ENCODE data around the gene ZDHHC14.

ZDHHC14 gene

DNA sequence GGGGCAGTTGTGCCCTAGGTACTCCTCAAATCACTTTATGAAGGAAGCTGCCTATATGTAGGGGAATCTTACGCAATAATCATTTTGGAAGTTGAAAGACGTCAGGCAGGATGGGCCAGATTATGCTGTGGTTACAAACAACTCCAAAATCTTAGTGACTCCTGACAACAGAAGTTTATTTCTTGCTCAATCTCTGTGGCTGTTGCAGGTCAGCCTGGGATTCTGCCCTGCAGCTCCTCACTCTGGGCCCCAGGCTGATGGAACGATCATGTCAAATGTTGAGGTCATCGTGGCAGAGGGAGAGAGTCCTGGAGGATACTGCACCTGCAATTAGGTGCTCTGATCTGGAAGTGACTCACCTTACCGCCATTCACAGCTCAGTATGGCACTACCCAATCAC, 88.4 kb downstream of the ZDHHC14 start:
- DNase-seq = no peak

DNA sequence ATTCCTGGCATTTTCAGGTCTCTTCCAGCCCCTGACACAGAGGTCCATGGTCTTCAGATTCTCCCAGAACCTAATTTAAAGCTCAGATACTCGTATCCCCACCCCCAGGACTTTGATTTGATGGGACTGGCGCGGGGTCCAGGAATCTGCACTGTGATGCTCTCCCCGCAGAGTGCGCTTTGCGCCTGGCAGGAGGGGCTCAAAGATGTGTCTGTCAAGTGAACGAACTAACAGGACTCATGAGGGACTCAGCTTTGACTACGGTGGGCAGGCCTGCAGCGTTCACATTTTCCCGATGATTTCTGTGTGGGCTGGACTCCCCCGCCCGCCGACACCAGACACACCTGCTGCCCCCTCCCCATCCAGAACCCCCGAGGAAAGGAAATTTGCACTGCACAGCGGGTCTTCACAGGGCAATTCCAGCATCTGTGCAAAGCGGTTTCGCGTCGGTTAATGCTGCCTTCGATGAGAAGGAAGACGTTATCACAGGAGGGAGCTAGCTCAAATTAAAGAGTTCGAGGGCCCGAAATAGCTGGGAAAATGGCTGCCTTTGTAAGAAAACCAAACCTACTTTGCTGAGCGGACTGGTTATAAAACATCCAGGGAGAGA, 90.2 kb downstream of the ZDHHC14 start:
- no peak for DNase-seq

DNA sequence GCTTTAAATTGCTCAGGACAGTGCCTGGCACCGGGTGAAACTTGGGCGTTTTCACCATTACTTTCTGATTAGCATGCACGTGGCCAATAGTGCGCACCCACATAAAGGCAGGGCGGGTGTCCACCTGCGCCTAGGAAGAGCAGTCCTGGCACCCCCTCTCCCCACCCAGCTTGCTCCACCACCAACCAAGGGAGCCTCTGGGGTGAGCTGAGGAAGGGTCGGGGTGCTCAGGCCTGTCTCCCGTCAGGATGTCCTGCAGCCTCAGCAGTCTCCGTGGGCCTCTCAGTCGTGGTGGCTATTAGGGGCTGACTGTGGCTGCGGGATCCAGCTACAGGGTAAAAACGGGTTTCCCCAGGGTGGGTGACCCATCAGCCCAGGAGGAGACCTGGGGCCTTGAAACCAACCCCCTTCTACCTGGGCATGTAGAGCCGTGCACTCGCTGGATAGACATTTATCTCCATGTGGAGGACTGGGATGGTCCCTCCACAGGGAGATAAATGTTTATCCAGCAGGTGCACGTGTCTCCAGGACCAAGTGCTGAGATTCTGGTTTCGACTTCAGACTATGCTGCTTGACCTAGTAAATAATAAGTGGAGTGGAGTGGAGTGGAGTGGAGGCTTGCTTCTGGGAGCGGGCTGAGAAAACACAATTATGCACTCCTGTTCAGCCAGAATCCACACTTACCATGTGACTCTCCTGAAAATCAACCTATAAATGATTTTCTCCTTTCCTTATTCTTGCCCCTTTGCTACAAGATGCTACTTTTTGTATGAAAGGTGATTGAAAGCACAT, 91.1 kb downstream of the ZDHHC14 start:
- DNase-seq = no peak

DNA sequence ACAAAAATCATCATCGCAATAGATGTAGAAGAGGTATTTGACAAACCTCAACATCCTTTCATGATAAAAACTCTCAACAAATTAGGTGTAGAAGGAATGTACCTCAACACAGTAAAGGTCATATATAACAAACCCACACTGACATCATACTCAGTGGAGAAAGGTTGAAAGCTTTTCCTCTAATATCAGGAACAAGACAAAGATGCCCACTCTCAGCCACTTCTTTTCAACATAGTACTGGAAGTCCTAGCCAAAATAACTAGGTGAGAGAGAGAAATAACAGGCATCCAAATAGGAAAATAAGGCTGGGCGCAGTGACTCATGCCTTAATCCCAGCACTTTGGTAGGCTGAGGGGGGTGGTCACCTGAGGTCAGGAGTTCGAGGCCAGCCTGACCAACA, 95.8 kb downstream of the ZDHHC14 start:
- no peak for DNase-seq

DNA sequence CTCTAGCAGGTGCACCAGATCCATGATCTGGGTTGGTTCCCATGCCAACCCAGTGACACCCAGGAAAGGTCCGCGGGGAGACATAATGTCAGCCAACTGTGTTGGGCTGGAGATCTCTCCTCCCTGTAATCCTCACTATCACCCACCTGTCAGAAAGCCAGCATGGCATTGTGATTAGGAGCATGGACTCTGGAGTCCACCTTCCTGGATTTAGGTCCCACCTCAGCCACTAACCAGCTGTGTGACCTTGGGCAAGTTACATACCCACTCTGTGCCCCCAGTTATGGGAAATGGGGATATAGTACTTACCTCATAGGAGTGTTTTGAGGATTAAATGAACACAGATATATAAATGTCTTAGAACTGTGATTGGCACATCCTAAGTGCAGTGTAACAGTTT, 97.9 kb downstream of the ZDHHC14 start:
- no peak for DNase-seq

DNA sequence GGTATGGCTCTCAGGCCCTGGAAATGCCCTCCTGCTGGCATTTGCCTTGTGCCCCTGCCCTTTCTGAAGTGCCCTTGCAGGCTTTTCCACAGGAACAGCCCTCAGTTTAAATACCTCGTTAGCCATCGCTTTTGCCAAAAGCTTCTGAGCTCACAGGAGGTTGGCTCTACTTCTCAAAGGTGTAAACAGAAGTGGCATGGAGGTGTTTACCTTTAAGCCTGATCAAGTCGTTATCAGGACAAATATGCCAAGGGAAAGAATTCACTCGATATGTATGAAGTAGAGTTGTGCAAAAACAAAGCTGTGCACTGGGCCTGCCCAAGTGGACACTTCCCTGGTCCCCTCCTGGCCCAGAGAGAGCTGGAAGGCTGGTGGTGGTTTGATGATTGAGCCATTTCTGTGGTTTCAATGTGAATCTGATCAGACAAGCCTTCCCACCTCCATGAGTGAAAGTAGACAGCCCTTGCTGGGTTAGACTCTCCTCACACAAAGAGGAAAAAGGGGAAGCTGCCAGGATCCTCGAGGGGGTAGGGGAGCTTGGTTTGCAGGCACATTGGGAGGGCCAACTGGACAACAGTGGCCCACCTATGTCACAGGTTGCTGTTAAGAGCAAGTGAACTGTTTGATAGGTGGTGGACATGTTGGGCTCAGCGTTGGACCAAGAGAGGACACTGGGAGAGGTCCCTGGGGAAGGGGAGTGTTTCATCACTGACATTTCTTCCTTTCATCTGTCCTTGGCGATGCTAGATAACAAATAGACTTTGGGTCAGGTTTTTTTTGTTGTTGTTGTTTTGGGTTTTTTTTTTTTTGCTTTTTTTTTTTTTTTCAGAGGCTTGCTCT, 98.7 kb downstream of the ZDHHC14 start:
- DNase-seq = no peak

DNA sequence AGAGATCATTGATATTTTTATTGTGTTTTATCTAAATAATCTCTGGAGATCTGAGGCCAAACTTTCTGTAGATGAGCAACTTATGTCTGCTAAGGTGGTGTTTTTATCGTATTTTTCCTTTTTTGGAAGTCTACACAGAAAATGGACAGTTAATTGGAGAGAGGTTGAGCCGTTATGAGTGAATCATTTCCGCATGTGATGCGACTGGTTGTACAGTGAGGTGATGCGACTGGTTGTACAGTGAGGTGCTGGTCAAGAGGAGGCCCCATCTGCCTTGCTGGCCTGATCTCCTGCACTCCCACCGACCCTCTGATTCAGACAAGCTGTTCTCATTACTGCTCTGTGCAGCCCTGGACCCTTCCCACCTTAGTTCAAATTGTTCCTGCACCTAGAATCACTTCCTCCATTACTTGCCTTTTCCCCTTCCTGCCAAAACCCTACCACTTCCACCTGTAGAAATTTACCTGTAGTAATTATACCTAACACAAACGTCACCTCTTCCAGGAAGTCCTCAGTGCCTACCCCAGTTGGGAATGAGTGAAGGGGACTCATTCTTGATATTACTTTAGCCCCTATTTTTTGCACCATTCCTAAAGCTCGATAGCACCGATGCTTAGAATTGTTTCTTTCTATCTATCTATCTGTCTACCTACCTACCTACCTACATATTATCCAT, 100.3 kb downstream of the ZDHHC14 start:
- DNase-seq = no peak

DNA sequence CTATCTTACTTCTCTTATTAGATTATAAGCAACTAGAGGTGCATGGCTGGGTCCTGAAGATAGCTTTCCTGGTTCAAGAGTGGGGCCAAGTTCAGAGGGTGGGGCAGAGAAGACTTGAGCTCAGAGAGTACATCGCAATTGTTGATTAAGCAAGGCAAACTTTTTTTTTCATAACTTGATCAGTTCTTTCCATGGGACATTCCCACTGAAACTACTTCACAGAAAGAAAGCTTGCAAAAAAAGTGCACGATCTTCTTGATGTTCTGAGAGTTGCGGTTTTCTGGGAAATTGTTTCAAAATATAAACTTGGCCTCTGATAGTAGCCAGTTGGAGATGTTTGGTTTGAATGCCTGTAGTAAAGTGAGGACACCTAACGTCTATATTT, 100.9 kb downstream of the ZDHHC14 start:
- no peak for DNase-seq

DNA sequence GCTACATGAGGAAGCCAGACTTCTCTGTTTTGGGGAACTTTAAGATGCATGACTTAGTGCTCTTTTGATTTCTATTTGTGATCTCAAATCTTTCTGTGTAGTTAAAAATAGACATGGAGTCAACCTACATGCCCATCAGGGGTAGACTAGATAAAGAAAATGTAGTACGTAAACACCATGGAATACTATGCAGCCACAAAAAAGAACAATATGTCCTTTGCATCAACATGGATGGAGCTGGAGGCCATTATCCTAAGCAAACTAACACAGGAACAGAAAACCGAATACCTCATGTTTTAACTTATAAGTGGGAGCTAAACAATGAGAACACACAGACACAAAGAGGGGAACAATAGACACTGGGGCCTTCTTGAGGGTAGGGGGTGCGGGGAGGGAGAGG, 102.8 kb downstream of the ZDHHC14 start:
- DNase-seq = no peak

DNA sequence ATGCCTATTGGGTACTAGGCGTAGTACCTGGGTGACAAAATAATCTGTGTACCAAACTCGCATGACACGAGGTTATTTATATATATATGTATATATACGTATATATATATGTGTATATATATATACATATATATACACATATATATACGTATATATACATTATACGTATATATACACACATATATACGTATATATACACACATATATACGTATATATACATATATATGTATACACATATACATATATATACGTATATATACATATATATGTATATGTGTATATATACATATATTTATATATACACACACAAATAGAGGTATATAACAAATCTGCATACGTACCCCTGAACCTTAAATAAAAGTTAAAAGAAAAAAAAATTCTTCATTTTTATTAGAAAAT, 103.2 kb downstream of the ZDHHC14 start:
- DNase-seq = no peak

DNA sequence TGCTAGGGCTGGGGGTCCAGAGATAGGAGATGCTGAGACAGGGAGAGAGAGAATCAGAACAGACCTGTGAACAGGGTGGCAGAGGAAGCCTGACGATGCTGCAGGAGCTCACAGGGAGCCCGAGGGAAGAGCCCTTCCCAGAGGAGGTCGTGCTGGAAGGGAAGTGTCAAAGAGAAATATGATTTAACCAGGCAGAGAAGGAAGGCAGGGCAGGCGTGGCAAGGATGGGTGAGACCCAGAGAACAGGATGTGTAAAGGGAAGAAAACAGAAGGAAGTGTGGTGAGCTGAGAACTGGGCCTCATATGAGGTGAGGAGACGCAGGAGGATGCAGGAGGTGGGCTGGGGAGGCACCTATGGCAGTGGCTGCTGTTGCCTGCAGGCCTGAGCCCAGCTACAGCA, 105.6 kb downstream of the ZDHHC14 start:
- no peak for DNase-seq

DNA sequence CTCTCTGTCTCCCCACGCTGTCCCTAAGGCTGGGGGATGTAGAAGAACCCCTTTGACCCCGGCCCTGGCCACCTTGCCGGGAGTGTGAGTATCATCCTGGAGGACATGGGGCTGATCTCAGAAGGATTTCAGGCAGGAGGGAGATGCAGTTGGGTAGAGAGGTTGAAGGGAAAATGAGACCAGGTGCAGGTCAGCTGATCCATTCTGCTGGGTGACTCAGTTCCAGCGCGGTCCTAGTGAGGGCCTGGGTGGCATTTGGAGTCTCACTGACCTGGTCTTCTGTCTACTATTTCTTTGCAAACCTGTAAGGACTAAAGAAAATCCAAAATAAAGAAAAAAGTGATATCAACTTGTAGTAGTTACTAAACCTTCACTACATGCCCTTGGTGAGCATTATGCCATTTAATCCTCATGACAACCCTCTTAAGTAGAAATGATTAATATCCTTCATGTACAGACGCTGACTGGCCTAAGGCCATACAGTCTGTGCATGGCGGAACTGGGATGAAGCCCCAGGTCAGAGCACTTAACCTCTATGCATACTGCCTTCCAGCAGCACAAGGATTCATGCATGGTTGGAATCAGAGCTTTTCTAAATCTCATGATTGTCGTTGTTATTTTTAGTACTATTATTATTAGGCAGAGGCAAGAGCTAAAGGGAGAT, 106.3 kb downstream of the ZDHHC14 start:
- DNase-seq = no peak

DNA sequence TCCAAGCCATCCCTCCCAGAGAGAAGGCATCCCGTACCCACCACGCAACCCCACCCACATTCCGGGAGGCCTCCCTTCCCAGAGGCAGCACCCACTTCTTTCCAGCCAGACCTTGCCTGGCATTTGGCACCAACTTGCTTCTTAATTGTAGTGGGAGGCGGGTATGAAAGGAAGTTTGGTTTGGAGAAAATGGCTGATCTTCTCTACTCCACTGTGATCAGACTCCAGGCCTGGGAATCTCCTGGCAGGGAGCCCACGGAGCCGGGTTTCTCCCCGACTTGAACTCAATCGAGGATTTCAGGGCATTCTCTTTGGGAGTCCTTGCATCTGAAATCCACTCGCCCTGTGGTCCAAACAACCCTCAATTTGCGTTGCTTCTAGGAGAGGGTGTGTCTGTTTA, 107.1 kb downstream of the ZDHHC14 start:
- no peak for DNase-seq

DNA sequence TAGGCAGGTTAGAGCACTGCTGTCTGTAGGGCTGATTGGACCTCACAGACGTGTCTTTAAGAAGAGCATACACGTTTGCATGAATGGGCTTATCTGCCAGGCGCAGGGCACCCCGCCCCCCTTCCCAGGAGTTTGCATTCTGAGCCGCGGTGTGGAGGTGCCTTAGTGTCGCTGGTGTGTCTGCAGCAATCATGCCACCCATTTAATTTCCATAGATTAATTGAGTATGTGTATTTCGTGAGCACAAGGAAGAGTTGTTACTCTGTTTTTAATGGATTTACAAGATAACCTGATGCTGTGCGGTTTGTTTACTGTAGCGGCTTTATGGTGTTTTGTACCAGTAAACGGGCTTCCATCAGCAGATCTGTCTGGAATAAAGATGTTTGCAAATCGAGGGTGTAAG, 107.7 kb downstream of the ZDHHC14 start:
- no peak for DNase-seq

DNA sequence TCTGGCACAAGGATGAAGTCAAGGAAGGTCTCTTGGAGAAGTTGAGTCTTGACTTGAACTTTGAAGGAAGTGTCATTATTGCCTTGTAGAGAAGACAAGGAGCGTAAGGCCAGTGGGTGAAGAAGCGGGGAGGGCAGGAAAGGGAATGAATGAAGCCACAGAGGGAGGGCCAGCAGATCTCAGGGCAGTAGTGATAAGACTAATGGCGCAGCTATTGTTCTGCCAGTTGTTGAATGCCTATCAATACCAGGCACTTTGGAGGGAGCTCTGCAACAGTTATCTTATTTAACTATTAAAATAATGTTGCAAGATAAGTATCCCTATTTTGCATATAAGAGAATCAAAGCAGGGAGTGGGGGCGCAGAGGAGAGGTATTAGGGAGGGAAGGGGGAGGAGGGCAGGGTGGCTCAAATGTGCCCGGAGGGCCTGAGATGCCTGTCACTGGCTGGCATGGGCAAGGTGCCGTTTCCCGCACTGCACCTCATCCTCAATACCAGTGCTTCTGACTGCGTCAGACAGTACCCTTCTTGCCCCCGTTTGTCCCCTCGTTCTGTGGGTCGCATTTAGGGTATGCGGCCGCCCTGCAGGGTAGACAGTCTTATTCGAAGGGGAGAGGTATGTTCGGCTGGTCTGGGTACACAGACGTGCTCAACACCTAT, 109.8 kb downstream of the ZDHHC14 start:
- DNase-seq = no peak

DNA sequence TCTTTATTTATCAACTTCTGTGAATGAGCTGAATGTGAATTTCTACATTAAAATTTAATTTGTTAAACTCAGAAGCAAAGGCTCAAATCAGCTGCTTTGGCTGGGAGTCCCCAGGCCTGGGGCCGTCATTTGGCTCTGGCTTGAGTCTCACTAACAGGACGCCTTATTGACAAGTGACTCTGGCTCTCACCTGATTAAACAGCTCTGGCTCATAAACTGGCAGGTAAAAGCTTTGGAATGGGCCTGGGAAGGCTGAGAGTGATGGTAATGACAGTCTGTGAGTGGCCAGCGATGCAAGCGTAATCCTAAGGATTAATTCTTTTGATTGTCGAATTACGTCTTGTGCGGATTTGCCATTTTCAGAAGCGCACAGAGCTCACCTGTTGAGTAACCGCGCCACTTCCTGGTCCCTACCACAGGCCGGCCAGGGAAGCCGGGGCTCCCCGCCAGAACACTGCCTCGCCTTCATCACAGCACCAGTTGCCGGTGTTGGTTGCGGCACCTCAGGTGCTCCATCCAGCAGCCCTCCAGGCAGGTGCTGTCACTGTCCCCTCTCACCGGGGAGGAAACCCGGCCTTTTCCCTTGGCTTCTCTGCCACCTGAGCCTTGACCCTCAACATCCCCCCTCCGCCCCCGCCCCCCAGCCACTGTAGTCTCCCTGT, 110.7 kb downstream of the ZDHHC14 start:
- no peak for DNase-seq

DNA sequence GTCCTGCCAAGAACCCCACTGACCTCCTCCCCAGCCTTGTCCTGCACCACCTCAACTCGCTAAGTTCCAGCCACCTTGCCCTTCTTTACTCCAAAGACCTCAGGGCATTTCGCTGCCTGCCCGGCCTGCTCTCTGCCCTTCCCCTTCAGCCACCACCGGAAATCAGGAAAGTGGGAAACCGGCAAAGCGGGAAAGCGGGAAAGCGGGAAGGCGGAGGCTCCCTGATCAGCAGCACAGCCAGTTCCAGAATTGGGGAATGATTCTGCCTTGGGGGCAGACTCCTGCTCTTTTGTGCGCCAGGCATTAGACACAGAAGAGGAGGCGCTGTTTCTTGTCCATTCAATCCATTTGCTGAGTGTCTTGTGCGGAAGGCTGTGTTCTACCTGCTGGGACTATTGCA, 111.3 kb downstream of the ZDHHC14 start:
- no peak for DNase-seq

DNA sequence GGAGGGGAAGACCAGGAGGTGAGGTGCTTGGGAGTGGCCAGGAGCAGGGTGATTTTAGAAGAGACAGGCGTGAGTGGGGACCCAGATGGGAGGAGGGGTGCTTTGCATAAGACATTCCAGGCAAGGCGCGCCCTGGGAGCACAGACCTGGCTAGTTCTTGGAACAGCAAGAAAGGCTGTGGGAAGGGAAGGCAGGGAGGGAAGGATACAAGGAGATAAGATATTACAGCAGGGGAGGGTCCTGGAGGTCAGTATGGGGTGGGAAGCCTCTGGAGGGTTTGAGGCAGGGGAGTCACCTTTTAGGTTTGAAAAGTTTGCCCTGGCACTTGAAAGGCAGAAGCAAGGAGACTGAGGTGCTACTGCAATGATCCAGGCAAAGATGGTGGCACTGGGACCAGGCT, 111.8 kb downstream of the ZDHHC14 start:
- DNase-seq = no peak

DNA sequence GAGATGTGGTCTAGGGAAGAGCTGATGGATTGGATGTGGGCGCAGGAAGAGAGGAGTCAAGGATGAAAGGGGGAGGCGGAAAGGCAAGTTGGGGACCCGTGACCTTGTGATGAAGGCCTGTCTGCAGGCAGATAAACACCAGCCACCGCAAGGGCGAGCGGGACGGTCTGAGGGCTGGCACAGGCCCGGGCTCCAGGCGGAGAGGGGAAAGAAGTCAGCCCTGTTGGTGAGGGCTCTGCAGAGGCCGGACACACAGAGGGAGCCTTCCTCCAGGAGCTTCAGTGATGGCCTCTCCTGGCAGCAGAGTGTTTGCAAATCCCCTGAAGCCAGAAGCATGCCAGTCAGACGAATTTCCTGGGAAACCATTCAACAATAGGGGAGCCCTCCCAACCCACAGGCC, 112.2 kb downstream of the ZDHHC14 start:
- DNase-seq = no peak

DNA sequence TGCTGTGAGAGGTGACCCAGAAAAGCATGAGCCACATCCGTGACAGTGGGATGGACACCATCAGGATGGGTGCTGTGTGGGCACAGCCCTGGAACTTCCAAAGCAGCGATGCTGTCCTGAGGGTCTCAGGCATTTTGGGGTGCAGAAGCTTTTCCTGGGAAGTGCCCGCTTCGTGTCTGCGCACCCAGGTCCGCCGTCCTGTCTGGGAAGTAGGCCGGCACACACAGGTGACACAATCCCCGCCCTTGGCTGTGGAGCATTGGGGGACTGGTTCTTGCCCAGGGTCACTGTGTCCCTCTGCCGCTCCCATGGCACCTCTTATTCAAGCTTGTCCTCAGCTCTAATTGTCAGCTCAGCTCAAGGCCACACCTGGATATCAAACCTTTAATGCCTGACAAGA, 112.6 kb downstream of the ZDHHC14 start:
- DNase-seq = no peak

DNA sequence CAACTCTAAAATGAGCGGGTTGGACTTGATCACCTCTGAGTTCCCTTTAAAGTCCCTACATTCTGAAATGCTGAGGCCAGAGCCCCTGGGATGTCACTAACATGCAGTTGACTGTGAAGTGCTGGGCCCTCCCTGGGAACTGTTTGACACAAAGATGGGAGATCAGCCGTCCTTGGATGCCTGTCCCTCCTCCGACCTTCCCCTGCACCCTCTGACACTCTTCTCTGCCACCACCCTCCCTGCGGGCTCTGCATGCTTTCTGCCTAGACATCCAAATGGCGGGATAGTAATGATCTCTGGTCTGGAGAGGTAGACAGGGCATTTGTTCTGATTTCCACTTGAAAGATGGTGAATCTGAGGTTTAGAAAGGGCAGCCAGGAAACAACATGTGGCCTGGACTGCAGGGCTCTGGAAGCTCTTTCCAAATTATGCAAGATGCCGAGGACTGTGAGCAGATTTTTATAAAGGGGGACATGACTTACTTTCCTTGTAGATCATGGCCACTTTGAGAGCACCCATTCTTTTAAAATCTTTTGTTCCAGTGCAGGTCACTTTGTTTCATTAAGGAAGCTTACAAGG, 113.2 kb downstream of the ZDHHC14 start:
- no peak for DNase-seq

Measured in stimulated activated CD4-positive, alpha-beta T cell treated with anti-CD3 and anti-CD28 coated beads, Interleukin-12 subunit alpha, Interleukin-12 subunit beta, amount 100 ng/mL, for 4 hours (primary cell).